Ishikawa (cell line): ENCODE measurements around the gene SMURF1.

ENCODE experiments used
- CEBPB ChIP-seq: IDR thresholded peaks from 2 replicates; pipeline ENCODE4 v1.6.1; 2012
- CREB1 ChIP-seq: IDR thresholded peaks from 2 replicates; pipeline ENCODE4 v1.6.1; 2012; ENCODE audit warnings: low read depth
- EGR1 ChIP-seq: IDR thresholded peaks from 2 replicates; pipeline ENCODE4 v1.6.1; 2012
- EP300 ChIP-seq: IDR thresholded peaks from 2 replicates; pipeline ENCODE4 v1.6.1; 2012; ENCODE audit warnings: borderline replicate concordance
- FOXM1 ChIP-seq: IDR thresholded peaks from 2 replicates; pipeline ENCODE4 v1.6.1; 2012; ENCODE audit warnings: low read depth, borderline replicate concordance
- MAX ChIP-seq: IDR thresholded peaks from 2 replicates; pipeline ENCODE4 v1.6.1; 2012
- NFIC ChIP-seq: IDR thresholded peaks from 2 replicates; pipeline ENCODE4 v1.6.1; 2012
- RAD21 ChIP-seq: IDR thresholded peaks from 2 replicates; pipeline ENCODE4 v1.6.1; 2012; ENCODE audit warnings: low read depth
- REST ChIP-seq: IDR thresholded peaks from 2 replicates; pipeline ENCODE4 v1.6.1; 2012; ENCODE audit warnings: low read depth, mild to moderate bottlenecking
- TAF1 ChIP-seq: IDR thresholded peaks from 2 replicates; pipeline ENCODE4 v1.6.1; 2012; ENCODE audit warnings: low read depth, mild to moderate bottlenecking
- TCF12 ChIP-seq: IDR thresholded peaks from 2 replicates; pipeline ENCODE4 v1.6.1; 2012; ENCODE audit warnings: low read depth
- TEAD4 ChIP-seq: IDR thresholded peaks from 2 replicates; pipeline ENCODE4 v1.6.1; 2012
- USF1 ChIP-seq: IDR thresholded peaks from 2 replicates; pipeline ENCODE4 v1.6.1; 2012
- YY1 ChIP-seq: IDR thresholded peaks from 2 replicates; pipeline ENCODE4 v1.6.1; 2012; ENCODE audit warnings: low read depth
- ZBTB7A ChIP-seq: IDR thresholded peaks from 2 replicates; pipeline ENCODE4 v1.6.1; 2012; ENCODE audit warnings: low read depth

The SMURF1 gene

GRCh38 chr7:99165816-99166215 lies 21.9 kb upstream of the SMURF1 start:
- TF ChIP-seq USF1: no peak
- TF ChIP-seq FOXM1: no peak
- TF ChIP-seq TAF1: no peak
- TF ChIP-seq REST: no peak
- no peak for TF ChIP-seq EGR1
- TF ChIP-seq TCF12: no peak
- no peak for TF ChIP-seq CREB1
- TF ChIP-seq EP300: no peak

- no peak for TF ChIP-seq EP300
- TF ChIP-seq RAD21: no peak
- no peak for TF ChIP-seq FOXM1
- TF ChIP-seq TEAD4: no peak
- TF ChIP-seq YY1: no peak
Observed at GRCh38 chr7:99156649-99157048, 12.7 kb upstream of the SMURF1 start.

GRCh38 chr7:99155211-99155610 lies 11.3 kb upstream of the SMURF1 start:
- TF ChIP-seq TAF1 (no peak), TEAD4 (no peak), MAX (no peak), USF1 (no peak)

- no peak for TF ChIP-seq RAD21
- TF ChIP-seq EP300: no peak
- TF ChIP-seq CREB1: no peak
- no peak for TF ChIP-seq REST
- no peak for TF ChIP-seq TAF1
- no peak for TF ChIP-seq EGR1
- TF ChIP-seq TCF12: no peak
- no peak for TF ChIP-seq CEBPB
- TF ChIP-seq ZBTB7A: no peak
- no peak for TF ChIP-seq YY1
- no peak for TF ChIP-seq NFIC
- TF ChIP-seq FOXM1: no peak
Observed at GRCh38 chr7:99146979-99147378, 3.1 kb upstream of the SMURF1 start.

- TF ChIP-seq TAF1 (no peak), CEBPB (no peak), ZBTB7A (0 out of 2 replicates have a peak, but pooled peaks have one; percentile 0), NFIC (no peak), EP300 (no peak), MAX (0 out of 2 replicates have a peak, but pooled peaks have one; percentile 13), CREB1 (no peak), FOXM1 (no peak), USF1 (no peak; the same call in 1 of the 2 replicates), YY1 (no peak), RAD21 (no peak), TCF12 (0 out of 2 replicates have a peak, but pooled peaks have one; percentile 0), EGR1 (no peak), REST (no peak), TEAD4 (no peak)
Observed at GRCh38 chr7:99143521-99143852, 421 bp downstream of the SMURF1 start.
